GM20000 (cell line): ENCODE measurements around the gene ARL14EP.

Source experiments
- DNase-seq: peaks from one replicate; pipeline ENCODE4 v3.0.0; 2012; ENCODE audit warnings: low spot score
- TF ChIP-seq, protein P1 (sequence below): IDR thresholded peaks from 2 replicates; pipeline ENCODE4 v1.5.1; 2012; ENCODE audit warnings: mild to moderate bottlenecking, control low read depth; ENCODE audit errors: extremely low read depth, missing control alignments

Gene ARL14EP

DNA sequence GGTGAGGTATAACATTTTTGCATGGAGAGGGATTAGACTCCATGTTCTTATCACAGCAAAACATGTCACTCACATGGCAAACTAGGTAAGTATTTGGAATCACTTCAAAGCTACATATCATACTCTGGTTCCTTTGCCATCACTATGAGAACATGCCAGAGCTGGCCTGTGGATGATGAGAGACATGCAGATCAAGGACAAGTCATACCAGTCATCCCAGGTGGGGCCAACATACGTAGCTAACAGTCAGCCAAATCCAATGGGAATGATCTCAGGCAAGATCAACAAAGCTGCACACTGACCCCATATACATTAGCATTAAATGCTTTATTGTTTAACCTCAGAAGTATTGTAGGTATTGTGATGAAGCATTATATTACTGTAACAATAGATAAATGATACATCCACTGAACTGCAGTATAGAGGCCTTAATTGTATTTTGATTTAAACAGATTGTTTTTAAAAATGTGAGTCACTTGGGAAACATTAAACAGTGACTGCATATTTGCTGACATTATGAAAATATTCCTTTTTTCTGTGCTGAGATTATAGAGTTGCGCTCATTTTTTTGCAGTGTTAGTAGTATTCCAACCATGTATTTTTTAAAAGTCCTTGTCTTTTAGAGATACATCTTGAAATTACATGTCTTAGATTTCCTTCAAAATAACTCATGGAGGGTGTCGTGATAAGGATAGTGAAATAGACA lies 37.3 kb upstream of the ARL14EP start:
- no peak for DNase-seq
- TF ChIP-seq, protein P1, sequence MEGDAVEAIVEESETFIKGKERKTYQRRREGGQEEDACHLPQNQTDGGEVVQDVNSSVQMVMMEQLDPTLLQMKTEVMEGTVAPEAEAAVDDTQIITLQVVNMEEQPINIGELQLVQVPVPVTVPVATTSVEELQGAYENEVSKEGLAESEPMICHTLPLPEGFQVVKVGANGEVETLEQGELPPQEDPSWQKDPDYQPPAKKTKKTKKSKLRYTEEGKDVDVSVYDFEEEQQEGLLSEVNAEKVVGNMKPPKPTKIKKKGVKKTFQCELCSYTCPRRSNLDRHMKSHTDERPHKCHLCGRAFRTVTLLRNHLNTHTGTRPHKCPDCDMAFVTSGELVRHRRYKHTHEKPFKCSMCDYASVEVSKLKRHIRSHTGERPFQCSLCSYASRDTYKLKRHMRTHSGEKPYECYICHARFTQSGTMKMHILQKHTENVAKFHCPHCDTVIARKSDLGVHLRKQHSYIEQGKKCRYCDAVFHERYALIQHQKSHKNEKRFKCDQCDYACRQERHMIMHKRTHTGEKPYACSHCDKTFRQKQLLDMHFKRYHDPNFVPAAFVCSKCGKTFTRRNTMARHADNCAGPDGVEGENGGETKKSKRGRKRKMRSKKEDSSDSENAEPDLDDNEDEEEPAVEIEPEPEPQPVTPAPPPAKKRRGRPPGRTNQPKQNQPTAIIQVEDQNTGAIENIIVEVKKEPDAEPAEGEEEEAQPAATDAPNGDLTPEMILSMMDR = no peak

- DNase-seq = no peak
- TF ChIP-seq, protein P1 = no peak
Observed at GRCh38 chr11:30291331-30291730, 31.6 kb upstream of the ARL14EP start.

DNA sequence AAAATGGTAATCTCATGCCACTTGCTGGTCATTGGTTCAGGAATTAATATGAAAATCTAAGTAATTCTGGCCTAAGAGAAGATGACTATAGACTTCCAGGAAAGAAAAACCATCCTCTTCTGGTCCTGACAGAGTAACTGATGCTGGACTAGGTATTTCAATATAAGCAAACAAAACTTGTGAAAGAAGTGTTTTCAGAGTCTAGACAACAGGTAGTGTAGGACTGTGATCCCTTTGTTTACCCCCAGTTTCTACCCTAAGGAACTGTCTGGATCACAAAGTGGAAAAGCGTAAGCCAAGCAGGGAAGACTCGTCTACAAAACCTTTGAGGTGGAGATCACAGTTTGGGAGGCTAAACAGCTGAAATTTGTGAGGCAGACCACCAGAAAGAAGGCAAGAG lies 30.4 kb upstream of the ARL14EP start:
- TF ChIP-seq, protein P1 = no peak
- no peak for DNase-seq

GRCh38 chr11:30295178-30295885 lies 27.6 kb upstream of the ARL14EP start:
- no peak for DNase-seq

GRCh38 chr11:30304620-30305019 lies 18.3 kb upstream of the ARL14EP start:
- DNase-seq = no peak
- TF ChIP-seq, protein P1 = no peak

More at GRCh38 chr11:30295178-30295885, 27.6 kb upstream of the ARL14EP start:
- TF ChIP-seq, protein P1 = no peak

DNA sequence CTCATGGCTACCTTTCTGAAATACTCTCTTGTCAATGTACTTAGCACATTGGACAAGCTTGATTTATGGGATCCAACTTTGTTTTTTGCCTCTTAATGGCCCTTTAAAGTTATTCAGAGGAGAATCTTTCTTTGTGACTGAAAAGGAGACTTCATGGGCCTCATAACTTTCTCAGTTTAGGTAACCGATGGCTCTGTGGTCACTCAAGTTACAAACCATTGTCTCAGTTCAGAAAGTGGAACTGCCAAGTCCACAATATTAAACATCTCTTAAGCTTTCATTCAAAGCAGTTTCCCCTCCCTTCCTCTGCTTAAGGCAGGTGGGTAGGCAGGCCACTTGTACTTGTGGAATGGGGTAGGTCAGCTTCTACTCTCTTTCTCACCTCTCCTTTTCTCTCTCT lies 12.3 kb upstream of the ARL14EP start:
- TF ChIP-seq, protein P1 = no peak
- peak; percentile 27 for DNase-seq

GRCh38 chr11:30311189-30311588 lies 11.7 kb upstream of the ARL14EP start:
- TF ChIP-seq, protein P1 = no peak
- DNase-seq = no peak
